Embryonic facial prominence (tissue), 1 donor: ENCODE measurements around the gene USP10.
"Not testable (repeated sequence)": the region's sequence is repeated elsewhere in the genome, so short reads cannot be mapped to it uniquely, and the experiment has no call there.

Source experiments
- DNase-seq: peaks from one replicate; pipeline ENCODE4 v3.0.0-alpha.2; 2016; ENCODE audit errors: extremely low spot score

Gene USP10

DNA sequence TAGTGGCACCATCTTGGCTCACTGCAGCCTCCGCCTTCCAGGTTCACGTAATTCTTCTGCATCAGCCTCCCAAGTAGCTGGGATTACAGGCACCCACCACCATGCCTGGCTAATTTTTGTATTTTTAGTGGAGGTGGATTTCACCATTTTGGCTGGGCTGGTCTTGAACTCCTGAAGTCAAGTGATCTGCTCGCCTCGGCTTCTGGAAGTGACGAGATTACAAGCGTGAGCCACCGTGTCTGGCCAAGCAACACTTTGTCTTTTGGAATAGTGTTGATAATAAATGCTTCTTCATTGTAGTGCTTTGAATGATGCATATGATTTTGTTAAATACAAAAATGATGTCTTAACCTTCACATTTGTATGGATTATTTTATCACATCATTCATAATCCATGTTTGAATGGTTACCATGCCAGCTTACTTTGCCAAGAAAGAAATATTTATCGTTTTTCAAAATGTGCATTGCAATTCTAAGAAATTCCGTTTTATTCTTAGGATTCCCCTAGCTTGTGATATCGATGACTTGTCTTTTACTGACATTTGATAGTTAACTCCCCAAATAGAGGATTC, 29.1 kb downstream of the USP10 start:
- no peak for DNase-seq

DNA sequence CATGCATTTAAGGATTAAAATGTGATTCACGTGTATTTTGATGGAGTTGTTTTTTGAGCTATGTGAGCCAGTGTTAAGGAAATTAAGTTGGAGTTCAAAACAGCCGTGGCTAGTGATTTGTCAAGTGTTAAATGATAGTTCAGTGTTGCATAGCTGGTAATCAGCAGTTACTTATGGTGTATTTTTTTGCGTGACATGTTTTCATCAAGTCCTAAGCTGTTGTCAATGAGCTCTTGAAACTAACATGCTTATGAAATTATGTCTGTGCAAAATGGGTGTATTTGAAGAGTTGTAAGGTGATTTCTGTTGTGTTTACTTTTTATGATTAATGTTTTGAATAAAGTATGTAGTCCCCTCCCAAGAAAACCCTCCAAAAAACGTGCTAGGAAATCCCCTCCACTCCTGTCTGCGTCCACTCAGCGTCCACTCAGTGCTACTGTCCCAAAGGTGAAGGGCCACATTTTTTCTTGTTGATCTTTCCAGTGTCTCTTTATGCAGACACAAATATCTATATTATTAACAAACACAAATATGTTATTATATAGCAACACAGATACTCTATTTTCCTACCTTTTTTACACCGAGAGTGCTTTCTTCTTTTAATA, 30.0 kb downstream of the USP10 start:
- DNase-seq: no peak

DNA sequence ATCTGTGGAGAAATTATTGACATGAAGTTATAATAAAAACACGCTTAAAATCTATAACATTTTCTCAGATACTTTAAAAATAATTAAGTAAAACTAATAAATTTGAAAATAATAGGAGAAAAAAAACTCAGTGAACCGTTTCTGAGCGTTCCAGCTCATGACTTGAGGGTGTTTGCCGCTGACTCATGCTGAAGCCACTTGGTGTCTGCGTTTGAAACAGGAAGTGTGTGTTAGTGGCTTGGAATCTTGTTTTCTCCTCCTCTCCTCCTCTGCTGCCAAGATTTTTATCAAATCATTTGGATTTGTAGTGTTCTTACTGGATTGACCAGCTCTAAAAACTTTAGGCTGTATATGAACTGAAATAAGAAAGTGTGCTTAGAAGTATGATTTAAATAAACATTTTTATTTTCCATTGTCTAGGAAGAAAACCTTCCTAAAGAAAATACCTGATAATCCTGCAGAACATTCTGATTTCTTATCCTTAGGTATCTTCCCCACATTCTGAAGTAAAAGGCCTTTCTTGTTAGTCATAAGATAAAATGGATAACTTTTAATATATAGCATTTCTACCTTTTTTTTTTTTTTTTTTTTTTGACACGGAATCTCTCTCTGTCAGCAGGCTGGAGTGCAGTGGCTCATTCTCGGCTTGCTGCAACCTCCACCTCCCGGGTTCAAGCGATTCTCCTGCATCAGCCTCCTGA, 30.8 kb downstream of the USP10 start:
- DNase-seq: no peak

DNA sequence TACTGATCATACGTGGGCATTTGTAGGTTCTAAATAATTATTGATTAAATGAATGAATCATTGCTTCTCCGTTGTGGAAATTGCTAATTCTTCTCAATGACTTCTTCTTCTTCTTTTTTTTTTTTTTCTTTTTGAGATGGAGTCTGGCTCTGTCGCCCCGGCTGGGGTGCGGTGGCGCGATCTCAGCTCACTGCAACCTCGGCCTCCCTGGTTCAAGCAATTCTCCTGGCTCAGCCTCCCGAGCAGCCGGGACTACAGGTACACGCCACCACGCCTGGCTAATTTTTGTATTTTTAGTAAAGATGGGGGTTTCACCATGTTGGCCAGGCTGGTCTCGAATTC, 32.5 kb downstream of the USP10 start:
- DNase-seq: not testable (repeated sequence)

DNA sequence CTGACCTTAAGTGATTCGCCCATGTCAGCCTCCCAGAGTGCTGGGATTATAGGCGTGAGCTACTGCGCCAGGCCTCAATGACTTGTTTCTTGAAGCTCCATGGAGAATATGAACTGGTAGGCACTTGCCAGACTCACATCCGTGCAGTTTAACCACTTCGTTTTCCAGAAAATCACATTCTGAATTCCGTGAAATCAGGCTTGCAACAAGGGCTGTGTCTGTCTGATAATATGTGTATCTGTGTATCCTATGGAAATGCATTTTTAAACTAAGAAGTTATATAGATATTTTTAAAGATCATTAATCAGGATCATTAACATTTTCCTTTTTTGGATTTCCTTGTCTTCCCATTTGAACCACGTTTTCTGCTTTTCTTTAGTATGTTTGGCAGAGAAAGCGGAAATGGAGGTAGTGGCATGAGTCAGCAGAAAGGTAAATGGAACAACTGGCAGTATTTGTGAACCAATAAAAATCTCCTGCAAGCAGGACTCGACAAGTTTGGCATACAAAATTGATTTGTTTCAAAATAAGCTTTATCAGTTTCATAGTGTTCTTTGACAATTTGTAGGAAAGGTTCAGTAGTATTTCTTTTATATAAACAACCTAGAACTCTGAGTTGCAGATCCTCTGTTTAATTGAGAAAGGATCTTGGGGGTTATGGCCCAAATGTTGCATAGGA, 33.0 kb downstream of the USP10 start:
- no peak for DNase-seq

DNA sequence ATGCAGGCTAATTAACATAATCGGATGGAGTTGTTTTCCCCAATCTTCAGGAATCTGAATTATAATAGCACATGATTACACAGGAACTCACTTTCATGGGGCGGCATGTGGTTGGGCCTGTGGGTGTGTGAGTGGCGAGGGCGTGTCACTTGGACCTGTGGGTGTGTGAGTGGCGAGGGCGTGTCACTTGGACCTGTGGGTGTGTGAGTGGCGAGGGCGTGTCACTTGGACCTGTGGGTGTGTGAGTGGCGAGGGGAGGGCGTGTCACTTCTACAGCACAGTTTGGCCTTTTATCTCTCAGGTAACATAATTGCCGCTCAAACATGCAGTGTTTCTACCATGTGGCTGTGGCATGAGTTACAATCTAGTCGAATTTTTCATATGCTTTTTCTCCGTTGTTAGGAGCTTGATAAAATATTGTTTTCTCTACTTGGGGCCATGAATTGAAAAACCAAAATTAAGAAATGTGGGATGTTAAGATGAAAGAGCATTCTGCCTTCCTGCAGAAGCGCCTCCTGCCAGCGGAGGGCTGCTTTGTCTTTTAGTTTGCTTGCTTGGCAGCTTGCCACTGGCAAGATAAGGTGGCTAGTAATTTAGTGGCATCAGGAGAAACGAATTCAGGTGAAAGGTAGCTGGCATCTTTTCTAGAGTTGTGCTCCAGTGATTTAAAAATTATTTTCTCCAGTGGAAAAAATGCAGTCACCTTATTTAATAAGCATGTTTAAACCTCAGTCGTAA, 36.2 kb downstream of the USP10 start:
- DNase-seq: no peak

DNA sequence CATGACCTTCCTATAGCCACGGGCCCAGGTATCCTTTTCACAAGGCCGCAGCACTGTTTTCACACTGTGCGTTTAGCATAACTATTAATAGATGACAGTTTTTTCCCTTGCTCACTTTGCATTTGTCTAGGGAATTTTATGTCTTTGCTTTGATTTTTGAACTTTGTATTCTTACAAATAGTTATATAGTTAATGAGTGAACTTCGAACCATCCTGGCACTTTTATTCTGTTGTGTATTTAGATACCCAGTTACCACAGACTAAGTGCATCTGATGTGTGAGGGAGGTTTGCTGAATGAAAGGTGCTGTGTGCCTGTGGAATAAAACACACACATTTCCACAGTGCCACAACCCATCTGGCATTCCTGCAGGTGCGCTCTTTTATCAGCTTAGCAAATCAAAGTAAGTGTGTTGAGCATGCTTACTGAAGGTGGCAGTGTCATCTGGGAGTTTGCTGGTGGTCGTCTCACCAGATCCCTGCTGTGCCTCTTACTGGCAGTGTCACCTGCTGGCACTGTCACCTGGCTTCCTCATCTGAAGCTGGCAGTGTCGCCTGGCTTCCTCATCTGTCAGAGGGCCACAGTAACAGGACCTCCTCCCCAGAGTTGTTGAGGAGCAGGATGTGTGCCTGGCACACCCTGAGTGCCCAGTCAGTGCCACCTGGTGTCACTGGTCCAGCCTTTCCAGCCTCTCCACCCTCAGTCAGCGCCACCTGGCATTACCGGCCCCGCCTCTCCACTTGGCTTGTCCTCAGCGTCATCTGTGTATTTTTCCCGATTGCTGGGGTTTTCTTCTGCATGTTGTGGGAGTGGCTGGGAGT, 37.6 kb downstream of the USP10 start:
- DNase-seq: no peak

DNA sequence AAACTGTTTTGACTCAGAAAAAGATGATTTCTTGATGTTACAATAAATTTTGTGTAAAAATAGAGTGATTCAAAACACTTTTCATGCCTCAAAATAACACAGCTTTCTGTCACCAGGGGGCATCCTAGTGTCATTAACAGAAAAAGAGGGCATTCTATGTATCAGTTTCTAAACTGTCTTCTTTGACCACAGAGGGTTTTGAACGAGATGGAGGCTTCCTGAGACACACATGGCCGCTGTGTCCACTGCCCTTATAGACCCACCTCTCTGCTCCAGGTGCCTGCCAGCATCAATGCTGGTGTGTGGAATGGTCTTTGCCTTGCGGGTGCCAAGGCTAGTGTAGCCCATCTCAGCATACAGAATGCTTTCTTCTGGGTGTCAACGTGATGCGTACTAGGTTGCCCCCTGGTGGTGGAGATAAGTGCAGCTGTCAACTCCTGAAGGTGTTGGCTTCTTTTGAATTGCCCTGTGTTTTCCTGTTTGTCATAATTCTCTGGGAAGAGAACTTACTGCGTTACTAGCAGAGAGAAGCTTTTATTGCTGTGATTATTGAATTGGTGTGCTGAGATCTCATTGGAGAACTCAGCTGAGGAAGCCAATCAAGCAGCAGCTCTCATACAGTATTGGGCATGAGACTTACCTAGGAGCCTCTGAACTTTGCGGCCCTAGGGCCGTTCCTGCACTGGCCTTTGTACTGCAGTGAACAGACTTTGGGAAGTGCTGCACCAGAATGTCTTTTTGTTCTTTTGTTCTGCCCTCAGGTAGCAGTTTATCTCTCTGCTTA, 38.6 kb downstream of the USP10 start:
- DNase-seq: peak; percentile 39

DNA sequence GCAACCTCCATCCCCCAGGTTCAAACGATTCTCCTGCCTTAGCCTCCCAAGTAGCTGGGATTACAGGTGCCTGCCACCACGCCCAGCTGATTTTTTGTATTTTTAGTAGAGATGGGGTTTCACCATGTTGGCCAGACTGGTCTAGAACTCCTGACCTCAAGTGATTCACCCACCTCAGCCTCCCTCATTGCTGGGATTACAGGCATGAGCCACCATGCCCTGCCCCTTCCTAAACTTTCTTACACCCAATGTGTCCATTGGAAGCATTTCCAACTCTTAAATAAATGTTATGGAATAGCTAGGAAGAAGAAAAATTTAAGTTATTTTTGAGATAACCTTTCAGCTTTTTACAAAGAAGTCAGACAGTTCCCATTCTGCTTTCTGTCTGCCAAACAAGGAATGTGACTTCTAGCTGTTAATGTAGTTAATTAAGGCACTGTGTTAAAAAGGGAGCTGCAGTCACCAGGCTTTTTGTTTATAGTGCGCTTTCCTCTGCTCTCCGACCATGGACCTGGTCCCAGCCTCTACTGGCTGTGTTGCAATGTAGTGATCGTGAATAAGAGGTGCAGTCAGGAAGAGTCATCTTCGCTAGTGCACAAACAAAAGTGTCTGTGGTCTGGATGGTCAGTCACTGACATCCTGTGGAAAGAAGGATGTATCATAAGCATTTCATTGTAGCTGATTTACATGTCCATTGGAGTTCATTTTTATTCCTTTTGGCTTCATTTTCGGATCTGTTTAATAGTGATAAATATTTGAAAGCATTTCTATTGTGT, 39.7 kb downstream of the USP10 start:
- no peak for DNase-seq

DNA sequence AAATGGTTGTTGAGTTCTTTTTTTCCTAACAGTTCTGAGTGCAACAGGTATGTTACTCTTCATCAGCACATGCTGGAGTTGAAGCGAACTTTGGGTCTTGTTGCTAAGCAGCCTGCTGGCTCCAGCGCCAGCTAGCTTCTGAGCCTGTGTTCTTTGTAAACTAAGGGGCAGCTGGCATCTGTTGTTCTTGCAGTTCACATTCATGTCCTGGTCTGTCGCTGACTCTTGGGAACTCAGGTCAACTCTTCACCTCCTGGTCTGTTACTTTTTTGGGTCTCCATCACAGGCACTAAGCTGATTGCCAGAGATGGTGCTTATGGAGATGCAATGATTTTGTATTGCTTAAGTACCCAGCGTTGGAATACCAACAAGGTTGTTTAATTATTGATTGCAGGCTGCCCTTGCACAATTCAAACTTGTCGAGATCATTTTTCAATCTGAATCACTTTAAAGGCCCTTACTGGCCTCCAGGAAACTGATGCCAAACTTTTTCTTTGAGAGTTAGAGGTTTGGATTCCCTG, 40.9 kb downstream of the USP10 start:
- no peak for DNase-seq

DNA sequence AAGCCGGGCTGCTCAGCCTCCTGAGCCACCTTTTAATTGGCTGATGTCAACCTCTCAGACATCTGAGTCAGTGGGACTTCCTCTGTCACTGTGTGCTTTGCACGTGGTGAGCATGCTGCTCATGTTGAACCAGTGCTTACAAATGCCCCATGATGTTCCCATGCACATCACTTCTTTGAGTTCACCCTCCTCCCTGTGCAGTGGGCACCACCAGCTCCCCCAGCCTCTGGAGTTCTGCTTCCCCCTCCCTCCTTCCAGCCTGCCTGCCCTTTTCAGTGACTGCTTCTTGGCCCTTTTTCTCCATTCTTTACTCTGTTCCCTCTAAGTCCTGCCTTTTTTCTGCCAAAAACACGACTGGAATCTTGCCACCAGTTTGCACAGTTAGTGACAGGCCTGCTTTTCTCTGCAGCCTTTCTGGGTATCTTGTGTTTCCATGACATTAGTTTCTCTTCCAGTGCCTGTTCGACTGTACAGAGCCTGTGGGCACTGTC, 41.6 kb downstream of the USP10 start:
- no peak for DNase-seq

DNA sequence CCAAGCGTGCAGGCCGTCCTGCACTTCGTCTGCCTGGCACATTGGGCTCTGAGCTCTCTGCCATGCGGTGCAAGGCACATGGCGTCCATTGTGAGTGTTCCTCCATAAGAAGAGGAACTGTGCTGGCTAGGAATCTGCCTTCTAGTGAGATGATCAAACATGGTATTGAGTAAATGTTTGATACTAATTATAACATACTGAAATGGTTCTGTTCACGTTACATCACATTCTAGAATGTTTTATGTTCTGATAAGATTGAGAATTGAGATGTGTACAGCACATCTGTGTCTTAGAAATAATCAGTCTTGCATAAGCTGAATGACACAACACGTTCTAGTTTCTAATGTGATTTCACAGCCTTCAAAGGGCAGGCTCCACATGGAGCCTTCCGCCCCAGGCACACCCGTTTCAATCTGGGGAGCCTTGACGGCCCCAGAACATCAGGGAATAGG, 42.9 kb downstream of the USP10 start:
- DNase-seq: no peak

DNA sequence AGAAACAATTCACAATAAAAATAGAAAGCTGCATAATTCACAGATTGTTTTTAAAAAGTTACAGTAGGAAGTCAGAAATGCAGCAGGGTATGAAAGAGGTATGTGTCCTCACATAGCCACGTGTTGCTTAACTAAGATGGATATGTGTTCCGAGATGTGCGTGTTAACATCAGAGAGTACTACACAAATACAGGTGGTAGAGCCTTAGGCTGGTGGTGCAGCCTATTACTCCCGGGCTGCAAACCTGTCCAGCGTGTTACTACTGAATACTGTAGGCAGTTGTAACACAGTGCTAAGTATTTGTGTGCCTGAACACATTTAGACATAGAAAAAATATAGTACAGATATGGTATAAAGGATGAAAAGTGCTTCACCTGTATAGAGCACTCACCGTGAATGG, 46.4 kb downstream of the USP10 start:
- no peak for DNase-seq

DNA sequence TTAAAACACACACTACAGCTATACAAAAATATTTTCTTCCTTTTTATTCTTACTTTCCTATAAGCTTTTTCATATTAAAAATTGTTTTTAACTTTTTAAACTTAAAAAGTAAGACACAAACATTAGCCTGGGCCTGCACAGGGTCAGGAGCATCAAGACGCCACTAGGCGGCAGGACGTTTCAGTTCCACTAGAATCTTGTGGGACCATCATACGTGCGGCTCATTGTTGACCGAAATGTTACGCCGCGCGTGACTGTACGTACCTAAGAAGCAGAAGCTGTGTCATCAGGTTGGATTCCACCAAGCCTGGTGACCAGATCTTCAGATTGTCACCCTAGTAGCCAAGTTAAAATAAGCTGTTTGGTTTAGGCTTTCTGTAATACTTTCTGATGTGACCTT, 47.1 kb downstream of the USP10 start:
- no peak for DNase-seq

DNA sequence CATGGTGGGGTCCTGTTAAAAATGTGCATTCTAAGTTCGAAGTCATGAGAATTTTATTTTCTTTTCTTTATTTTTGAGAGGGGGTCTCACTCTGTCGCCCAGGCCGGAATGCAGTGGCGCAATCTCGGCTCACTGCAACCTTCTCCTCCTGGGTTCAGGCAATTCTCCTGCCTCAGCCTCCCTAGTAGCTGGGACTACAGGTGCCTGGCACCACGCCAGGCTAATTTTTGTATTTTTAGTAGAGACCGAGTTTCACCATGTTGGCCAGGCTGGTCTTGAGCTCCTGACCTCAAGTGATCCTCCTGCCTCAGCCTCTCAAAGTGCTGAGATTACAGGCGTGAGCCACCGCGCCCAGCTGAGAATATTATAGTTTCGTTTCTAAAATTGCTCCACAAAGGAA, 48.4 kb downstream of the USP10 start:
- DNase-seq: not testable (repeated sequence)

DNA sequence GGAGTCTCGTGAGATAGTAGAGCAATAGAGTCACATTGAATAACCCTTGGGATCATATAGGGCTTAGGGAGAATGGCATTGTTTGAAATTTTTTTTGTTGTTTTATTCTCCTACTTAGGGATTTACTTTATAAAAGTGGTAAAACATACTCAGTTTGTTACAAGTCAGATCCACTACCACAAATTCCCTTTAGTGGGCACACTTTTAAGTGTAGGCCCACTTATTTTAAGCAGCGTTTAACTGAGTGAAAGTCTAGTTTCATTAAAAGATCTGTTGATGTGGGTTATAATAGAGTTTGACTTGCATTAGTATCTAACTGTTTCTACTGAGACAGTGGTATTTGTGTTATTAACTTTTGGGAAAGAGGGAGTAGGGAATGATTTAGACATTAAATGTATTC, 49.3 kb downstream of the USP10 start:
- DNase-seq: no peak

DNA sequence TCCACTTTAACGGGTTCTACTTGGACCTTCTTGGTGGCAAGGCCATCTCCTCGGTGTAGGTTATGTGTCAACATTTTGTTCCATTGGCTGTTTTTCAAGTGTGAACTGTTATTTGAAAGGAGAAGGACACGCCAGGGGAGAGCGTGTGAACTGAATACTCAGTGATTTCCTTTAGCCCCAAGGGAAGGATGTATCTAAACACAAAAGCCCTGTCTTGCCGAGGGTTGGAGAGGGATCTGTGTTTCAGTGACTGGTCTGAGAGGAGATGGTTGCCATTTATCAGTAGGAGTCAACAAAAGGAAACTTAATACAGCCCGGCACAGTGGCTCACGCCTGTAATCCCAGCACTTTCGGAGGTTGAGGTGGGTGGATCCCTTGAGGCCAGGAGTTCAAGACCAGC, 50.0 kb downstream of the USP10 start:
- no peak for DNase-seq

DNA sequence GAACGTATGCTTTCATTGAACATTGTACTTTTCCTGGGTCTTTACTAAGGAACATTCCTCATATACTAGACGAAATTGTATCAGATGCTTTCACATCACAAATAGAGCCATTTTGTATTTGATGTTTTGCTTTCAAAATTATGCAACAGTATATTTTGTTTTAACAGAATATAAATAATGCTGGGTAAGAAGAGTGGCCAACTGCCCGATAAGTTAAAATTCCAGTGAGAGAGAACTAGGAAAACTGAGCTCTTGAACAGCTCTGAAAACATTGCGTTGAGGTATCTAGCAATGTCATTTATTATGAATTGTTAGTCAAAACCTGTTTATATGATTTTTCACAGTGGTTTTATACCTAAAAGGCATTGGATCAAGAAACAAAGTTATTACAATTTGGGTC, 50.8 kb downstream of the USP10 start:
- DNase-seq: no peak

DNA sequence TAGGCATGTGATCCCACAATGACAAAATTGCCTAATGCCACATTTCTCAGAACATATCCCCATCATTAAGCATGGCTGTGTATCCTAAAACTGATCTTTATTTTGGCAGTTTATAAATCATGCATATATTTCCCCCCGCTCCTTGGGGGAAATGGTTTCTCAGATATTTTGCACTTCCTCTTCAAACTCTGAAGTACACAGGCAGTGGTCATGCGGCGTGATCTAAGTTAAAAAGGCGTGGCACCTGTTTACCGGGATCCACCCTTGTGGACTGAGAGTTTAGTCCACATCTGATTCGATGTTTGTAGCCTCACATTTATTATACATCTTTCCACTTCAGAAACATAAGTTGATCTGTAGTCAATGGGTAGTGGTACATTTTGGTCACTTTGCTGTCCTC, 51.4 kb downstream of the USP10 start:
- no peak for DNase-seq
